ENCODE data around the gene SCYL3.
"Not testable (repeated sequence)": the region's sequence is repeated elsewhere in the genome, so short reads cannot be mapped to it uniquely, and the experiment has no call there.

The SCYL3 gene

GRCh38 chr1:169868978-169869377 is 24.7 kb downstream of the SCYL3 start:
- FAIRE-seq: no peak

GRCh38 chr1:169867012-169867675 is 26.6 kb downstream of the SCYL3 start:
- FAIRE-seq: no peak

GRCh38 chr1:169866577-169866976 is 27.1 kb downstream of the SCYL3 start:
- no peak for FAIRE-seq

GRCh38 chr1:169864531-169864930 is 29.2 kb downstream of the SCYL3 start:
- FAIRE-seq: not testable (repeated sequence)

GRCh38 chr1:169860750-169861149 is 32.9 kb downstream of the SCYL3 start:
- FAIRE-seq: no peak

- FAIRE-seq: no peak
Measured at GRCh38 chr1:169860187-169860586, 33.5 kb downstream of the SCYL3 start.

- no peak for FAIRE-seq
Measured at GRCh38 chr1:169859001-169859400, 34.7 kb downstream of the SCYL3 start.

- no peak for FAIRE-seq
Measured at GRCh38 chr1:169858467-169858866, 35.2 kb downstream of the SCYL3 start.

- FAIRE-seq: no peak
Measured at GRCh38 chr1:169853341-169853740, 40.4 kb downstream of the SCYL3 start.

GRCh38 chr1:169849346-169850022 is 44.2 kb downstream of the SCYL3 start:
- no peak for FAIRE-seq

GRCh38 chr1:169848456-169848855 is 45.2 kb downstream of the SCYL3 start:
- FAIRE-seq: no peak

GRCh38 chr1:169844941-169845608 is 48.6 kb downstream of the SCYL3 start:
- no peak for FAIRE-seq

- FAIRE-seq: no peak
Measured at GRCh38 chr1:169838942-169839341, 54.8 kb downstream of the SCYL3 start.

- no peak for FAIRE-seq
Measured at GRCh38 chr1:169836198-169836597, 57.5 kb downstream of the SCYL3 start.

- FAIRE-seq: no peak
Measured at GRCh38 chr1:169835647-169836046, 58.0 kb downstream of the SCYL3 start.

GRCh38 chr1:169834869-169835268 is 58.8 kb downstream of the SCYL3 start:
- FAIRE-seq: no peak

- no peak for FAIRE-seq
Measured at GRCh38 chr1:169833179-169833901, 60.4 kb downstream of the SCYL3 start.

- FAIRE-seq: no peak
Measured at GRCh38 chr1:169829671-169830070, 64.0 kb downstream of the SCYL3 start.

- no peak for FAIRE-seq
Measured at GRCh38 chr1:169824153-169824552, 69.5 kb downstream of the SCYL3 start.

- FAIRE-seq: no peak
Measured at GRCh38 chr1:169821500-169821899, 72.2 kb downstream of the SCYL3 start.

- no peak for FAIRE-seq
Measured at GRCh38 chr1:169816617-169817016, 77.1 kb downstream of the SCYL3 start.

GRCh38 chr1:169814265-169814664 is 79.4 kb downstream of the SCYL3 start:
- FAIRE-seq: no peak

GRCh38 chr1:169812131-169812530 is 81.6 kb downstream of the SCYL3 start:
- FAIRE-seq: no peak

Measured in colon (tissue), 2 donors.